HK-2 (cell line): Measurements from ENCODE around the gene ECI1.

ENCODE experiments used
- DNase-seq: peaks from one replicate; pipeline ENCODE4 v3.0.0-alpha.2; 2018; ENCODE audit not compliant: unreplicated experiment

Gene ECI1

DNA sequence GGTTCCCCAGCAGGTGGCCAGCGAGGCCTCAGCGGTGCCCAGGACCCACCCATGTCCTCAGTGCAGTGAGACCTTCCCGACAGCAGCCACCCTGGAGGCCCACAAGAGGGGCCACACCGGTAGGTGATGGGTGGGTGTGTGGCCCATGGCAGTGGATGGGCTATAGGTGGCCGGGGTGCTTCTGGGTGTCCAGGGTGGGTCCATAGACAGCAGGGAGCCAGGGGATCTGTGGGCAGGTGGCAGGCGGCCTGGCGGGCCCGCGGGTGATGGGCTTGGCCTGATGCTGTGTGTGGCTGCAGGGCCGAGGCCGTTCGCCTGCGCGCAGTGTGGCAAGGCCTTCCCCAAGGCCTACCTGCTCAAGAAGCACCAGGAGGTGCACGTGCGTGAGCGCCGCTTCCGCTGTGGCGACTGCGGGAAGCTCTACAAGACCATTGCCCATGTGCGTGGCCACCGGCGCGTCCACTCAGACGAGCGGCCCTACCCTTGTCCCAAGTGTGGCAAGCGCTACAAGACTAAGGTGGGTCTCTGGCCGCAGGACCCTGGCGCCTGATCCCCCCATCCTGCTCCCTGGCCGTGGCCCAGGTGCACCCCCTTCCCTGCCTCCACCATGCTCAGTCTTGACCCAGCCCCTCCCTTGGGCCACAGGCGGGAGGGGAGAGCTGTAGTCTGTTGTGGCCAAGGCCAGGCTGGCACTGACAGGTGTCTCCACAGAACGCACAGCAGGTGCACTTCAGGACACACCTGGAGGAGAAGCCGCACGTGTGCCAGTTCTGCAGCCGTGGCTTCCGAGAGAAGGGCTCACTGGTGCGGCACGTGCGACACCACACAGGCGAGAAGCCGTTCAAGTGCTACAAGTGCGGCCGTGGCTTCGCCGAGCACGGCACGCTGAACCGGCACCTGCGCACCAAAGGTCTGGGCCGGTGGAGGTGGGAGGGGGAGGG is 17.2 kb downstream of the ECI1 start:
- DNase-seq: no peak

DNA sequence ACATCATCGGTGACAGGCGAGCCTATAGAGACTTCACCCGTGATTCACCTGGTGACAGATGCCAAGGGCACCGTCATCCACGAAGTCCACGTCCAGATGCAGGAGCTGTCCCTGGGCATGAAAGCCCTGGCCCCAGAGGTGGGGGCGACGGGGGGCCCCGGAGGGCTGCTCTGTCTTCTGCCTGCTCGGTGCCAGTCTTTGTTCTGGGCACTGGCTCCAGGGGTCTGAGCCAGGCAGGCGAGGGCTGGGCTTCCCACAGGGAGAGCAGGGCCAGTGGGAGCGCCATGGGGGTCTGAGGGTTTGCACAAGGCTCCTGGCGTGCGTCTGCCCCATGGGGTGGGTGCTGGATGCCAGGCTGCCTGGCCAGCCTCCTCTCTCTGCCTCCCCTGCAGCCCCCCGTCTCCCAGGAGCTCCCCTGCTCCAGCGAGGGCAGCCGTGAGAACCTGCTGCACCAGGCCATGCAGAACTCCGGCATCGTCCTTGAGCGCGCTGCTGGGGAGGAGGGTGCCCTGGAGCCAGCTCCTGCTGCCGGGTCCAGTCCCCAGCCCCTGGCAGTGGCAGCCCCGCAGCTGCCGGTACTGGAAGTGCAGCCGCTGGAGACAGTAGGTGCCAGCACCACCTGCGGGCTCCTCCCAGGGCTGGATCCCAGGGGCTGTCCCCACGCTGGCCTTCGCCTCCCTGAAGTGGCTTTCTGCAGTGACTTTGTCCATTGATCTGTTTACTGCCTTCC is 18.2 kb downstream of the ECI1 start:
- no peak for DNase-seq

DNA sequence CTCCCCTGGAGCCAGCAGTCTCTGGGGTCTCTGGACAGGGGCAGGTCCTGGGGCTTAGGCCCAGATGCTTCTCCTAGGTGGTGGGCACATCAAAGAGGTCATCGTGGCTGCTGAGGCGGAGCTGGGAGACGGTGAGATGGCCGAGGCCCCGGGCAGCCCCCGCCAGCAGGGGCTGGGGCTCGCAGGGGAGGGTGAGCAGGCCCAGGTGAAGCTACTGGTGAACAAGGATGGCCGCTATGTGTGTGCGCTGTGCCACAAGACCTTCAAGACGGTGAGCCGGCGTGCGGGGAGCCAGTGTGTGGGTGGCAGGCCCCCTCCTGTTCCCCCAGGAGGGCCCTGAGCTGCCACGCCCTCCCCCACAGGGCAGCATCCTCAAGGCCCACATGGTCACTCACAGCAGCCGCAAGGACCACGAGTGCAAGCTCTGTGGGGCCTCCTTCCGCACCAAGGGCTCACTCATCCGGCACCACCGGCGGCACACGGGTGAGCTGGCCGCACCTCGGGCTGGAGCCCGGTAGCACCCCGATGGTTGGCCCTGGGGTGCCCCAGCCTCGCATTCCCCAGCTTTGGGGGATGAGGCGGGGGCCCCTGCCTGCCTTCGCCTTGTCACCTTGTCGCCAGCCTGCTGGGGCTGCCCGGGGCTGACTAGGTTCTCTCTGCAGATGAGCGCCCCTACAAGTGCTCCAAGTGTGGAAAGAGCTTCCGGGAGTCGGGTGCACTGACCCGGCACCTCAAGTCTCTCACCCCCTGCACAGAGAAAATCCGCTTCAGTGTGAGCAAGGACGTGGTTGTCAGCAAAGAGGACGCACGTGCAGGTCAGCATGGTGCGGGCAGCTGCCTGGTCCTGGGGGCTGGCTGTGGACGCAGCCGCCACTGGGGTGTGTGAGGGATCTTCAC is 19.0 kb downstream of the ECI1 start:
- DNase-seq: no peak

- DNase-seq: no peak
Observed at GRCh38 chr16:2231016-2231931, 20.1 kb downstream of the ECI1 start.

DNA sequence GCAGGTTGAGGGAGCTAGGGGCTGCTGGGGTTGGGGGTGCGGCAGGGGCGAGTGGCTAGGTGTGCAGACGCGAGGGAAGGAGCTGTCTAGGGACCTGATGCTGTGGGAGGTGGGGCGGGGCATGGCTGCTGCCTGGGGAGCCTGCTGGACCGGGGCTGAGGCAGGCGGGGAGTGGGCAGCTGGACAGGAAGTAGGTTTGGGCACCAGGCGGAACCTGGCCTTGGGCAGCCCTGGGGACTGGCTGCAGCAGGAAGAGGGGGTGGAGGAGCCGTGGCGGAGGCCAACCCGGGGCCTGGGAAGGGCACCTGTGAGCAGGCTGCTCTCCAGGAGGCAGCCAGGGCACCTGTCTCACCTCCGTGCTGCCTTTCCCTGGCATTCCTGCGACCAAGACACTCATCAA is 21.0 kb downstream of the ECI1 start:
- no peak for DNase-seq

- DNase-seq: no peak
Observed at GRCh38 chr16:2229632-2230250, 21.6 kb downstream of the ECI1 start.

- no peak for DNase-seq
Observed at GRCh38 chr16:2229091-2229490, 22.3 kb downstream of the ECI1 start.

DNA sequence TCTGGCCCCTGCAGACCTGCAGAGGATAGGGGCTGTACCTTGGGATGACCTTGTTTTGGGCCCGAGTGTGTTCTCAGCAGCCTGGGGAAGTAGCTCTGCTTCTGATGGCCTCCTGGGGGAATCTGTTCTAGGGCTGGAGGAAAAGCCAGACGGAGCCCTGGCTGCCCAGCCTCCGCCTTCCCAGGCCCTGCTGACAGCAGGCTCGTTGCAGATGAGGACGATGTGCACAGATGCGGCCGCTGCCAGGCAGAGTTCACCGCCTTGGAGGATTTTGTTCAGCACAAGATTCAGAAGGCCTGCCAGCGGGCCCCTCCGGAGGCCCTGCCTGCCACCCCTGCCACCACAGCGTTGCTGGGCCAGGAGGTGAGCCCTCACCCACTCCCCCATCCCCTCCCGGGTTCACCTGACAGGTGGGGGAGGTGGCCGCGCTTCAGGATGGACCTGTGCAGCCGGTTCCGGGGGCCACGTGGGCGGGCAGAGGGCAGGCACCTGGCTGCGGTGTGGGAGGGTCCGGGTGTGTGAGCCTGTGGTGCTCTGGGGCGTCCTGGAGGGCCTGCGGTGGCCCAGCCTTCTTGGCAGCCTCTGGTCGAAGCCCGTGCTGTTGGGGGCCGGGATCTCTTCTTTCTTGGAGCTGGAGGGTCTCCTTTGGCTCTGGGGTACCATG is 23.1 kb downstream of the ECI1 start:
- no peak for DNase-seq

- no peak for DNase-seq
Observed at GRCh38 chr16:2226918-2227317, 24.5 kb downstream of the ECI1 start.

GRCh38 chr16:2226245-2226793 is 25.1 kb downstream of the ECI1 start:
- DNase-seq: no peak

DNA sequence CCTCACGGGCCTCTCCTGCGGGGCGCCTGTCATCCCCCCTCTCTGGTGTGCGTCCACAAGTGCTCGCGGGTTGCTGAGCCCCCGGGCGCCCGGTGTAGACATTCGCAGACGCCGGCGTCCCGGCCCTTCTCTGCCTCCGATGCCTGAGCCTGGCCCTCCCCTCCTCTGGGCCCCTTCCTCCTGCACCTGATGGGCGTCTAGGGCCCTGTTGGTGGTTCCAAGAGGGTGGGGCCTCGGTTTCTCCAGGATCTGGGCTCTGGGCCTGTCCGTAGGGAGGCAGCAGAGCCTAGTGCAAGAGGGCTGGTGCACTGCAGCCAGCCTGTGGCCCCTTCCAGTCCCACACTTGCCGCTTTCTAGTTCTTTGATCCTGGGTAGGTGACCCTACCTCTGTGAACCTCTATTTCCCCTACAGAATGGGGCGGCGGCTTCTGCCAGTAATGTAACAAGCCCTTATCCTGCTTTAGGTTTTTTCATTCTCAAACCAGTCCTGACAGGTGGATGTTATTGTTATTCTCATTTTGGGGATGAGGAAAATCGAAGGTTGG is 27.4 kb downstream of the ECI1 start:
- peak; percentile 43 for DNase-seq

DNA sequence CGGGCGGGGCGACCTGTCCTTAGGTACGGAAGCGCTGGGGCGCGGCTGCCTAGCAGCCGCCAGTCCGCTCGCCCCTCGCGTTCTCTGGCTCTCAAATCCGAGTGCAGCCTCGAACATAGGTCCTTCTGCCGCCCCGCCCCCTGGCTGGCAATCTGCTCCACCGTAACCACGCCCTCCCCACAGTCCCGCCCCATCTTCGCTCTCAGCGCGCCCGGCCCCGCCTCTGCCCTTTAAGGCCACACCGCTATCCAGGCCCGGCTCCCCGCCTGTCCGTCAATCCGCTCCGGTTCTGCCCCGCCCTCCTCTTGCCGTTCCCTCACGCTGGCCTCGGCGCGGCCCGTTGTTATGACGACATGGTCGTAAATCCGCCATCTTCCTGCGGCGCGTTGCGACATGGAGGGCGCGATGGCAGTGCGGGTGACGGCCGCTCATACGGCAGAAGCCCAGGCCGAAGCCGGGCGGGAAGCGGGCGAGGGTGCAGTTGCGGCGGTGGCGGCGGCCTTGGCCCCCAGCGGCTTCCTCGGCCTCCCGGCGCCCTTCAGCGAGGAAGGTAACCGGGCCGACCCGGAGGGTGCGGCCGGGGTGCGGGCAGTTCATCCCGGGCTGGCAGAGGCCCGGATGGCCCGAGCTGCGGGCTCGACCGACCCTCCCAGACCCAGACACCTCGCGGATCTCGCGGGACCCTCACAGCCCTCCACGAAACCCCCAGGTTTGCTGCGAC is 28.0 kb downstream of the ECI1 start, which contains the start of gene E4F1:
E4F1 (plus strand) TSS at position 371 of the 721 bp plus-strand sequence; CDS start at position 394, 23 bp downstream.
- DNase-seq: peak; percentile 98

DNA sequence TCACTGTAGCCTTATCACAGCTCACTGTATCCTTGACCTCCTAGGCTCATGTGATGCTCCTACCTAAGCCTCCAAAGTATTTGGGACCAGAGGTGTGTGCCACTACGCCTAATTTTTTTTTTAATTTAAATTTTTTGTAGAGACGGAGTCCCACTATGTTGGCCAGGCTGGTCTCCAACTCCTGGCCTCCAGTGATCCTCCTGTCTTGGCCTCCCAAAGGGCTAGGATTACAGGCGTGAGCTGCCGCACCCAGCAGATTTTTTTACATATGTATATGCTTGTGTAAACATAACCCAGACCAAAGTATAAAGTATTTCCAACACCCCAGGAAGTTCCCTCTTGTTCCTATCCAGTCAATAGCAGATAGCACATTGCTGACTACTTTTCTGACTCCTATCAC is 35.1 kb downstream of the ECI1 start:
- no peak for DNase-seq

DNA sequence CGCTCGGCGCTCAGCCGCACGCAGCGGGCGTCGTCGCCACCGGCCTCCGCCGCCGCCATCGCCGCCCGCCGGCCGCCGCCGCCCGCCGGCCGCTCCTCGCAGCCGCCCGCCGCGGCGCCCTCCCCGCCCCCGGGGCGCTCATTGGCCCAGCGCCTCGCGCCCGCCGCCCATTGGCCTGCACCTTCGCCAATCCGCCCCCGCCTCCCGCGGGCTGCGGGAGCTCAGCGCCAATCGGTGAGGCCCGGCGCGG is 36.7 kb downstream of the ECI1 start, which contains the start of gene PGP:
PGP (minus strand) TSS at position 122 of the 250 bp plus-strand sequence; CDS start at position 59, 63 bp downstream.
- DNase-seq: no peak

DNA sequence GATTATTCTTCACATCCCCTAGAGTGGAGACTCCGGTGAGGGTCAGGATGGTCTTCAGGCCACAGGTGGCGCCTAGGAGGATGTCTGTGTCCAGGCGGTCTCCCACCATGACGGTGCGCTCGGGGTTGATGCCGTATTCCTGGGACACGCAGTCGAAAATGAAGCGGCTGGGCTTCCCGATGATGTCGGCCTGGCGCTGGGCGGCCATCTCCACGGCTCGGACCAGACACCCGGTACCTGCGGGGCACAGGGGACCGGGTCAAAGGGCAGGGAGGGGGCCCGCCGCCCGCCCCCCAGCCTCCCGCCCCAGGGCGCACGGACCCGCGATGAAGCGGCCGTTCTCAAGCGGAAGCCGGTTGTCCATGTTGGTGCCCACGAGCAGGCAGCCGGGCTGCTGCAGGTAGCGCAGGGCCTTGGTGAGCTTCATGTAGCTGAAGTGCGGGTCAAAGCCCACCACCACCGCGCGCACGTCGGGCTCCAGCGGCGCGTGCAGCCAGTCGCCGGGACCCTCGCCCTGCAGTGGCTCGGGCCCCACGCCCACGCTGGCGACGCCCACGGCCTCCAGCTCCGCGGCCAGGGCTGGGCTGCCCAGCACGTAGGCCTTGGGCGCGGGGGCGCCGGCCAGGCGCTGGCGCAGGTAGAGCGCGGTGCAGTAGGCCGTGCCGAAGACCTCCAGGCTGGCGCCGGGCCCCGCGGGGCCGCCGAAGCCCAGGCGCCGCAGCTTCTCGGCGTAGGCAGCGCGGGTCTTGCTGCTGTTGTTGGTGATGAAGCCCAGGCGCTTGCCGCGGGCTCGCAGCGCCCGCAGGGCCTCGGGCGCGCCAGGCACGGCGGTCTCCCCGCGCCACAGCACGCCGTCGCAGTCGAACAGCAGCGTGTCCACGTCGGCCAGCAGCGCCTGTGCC is 37.3 kb downstream of the ECI1 start:
- DNase-seq: no peak

GRCh38 chr16:2212362-2213324 is 38.7 kb downstream of the ECI1 start:
- DNase-seq: no peak
